Measurements from ENCODE around the gene SH2D3C. TPM values are rescaled to one million over a fixed set of nuclear protein-coding genes. Genes with fewer than 3 reads are reported as not detected.

SH2D3C gene
- total and polyA plus RNA-seq, 10 of the 15 experiments (the other 5 are each of a cell fraction or from before 2014, with no cell fraction given), result 1.2 to 23.5 (median 16.2) TPM

DNA sequence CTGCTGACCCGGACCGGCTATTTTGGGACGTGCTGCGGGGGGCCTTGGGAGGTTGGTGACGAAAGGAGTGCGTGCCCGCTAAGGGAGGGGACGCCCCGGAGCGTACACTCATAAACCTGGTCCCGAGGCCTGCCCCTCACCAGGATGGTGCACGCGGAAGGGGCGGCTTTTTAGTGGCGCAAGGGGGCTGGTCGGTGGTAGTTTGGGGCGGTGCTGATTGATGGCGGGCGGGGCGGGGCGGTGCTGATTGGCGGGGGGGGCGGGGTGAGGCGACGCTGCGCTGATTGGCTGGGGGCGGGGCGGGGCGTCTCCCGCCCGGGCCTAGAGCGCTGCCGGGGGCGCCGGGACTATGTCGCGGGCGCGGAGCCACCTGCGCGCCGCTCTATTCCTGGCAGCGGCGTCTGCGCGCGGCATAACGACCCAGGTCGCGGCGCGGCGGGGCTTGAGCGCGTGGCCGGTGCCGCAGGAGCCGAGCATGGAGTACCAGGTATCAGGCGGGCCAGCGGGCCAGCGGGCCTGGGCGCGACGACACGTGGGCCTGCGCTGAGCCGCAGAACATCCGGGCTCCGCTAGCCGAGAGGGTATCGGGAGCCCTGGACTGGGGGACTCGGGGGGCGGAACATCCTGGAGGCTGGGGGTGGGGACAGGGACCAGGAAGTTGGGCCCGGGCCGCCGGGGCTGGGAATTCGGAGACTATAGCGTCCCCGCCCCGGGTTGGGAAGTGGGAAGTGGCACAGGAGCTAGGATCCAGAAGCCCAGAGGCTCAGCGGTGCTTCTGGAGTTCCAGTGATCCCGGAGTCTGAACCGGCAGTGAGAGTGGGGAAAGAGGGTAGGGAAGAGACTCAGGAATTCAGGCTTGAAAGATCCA, 24.3 kb upstream of the SH2D3C start, which contains the start of gene FPGS:
TSS of gene FPGS (plus strand) at position 307 of the 868 bp plus-strand sequence. CDS start at position 350, 43 bp downstream.
- RAD21 ChIA-PET (ENCODE audit: unreplicated experiment), result interaction anchor here (0.6 to 1.8 kb wide), 9 partner anchors 9 to 118 kb away, joined by 3 to 10 read pairs (median 4); partner anchors contain the start of genes CDK9, ST6GALNAC4 and TOR2A
- H3K27me3 ChIP-seq (replicated peaks in 1 of 2; ENCODE audit: control insufficient read depth in 2 of 2, insufficient read depth in 2 of 2, low read length in 1 of 2), result no peaks in the 10 kb centered on the region
- intact Hi-C loops (cut with micrococcal nuclease; ENCODE audit: unreplicated experiment) (loop anchor here (5.0 kb wide), 1 partner anchor 114 kb away; the partner anchor contains the start of gene ST6GALNAC4), in situ Hi-C loops (cut with MboI) (no loop called here)
- peak within 1 kb of the TSS; percentile 100 for H3K4me2 ChIP-seq (ENCODE audit: control insufficient read depth, insufficient read depth)
- H3K79me2 ChIP-seq (ENCODE audit: control insufficient read depth, insufficient read depth, low read length), result peaks cover 20% of the 10 kb centered on the region
- SMC1A ChIA-PET (ENCODE audit: uncharacterized antibody, unreplicated experiment), result interaction anchor here (0.8 to 1.6 kb wide), 9 partner anchors 10 to 119 kb away, joined by 3 to 5 read pairs (median 3); partner anchors contain the start of gene TOR2A
- peak within 1 kb of the TSS; percentile 99 for H3K9ac ChIP-seq (ENCODE audit: control insufficient read depth, insufficient read depth, low read length)
- under 1% methylated on average over 77 of the region's 83 CpGs for WGBS (ENCODE audit: insufficient coverage, insufficient replicate concordance, low lambda C conversion rate, missing lambda C conversion rate)
- H2AFZ ChIP-seq (ENCODE audit: control insufficient read depth, low read depth, low read length), result peak within 1 kb of the TSS; percentile 93
- CTCF ChIA-PET, result interaction anchor here (0.8 to 2.4 kb wide), 5 partner anchors 10 to 119 kb away, joined by 3 to 7 read pairs (median 3); partner anchors contain the start of gene TOR2A
- POLR2A ChIA-PET, result interaction anchor here (0.6 to 2.1 kb wide), 10 partner anchors 17 to 114 kb away, joined by 3 to 12 read pairs (median 4); partner anchors contain the start of genes CDK9, SH2D3C and ST6GALNAC4
- H3K9me3 ChIP-seq (replicated peaks; ENCODE audit: control insufficient read depth, insufficient read depth, low read length), result no peaks in the 10 kb centered on the region
- BruUV-seq (replicated peaks), result no TSS peak
- peak; percentile 91 for ATAC-seq
- H4K20me1 ChIP-seq (ENCODE audit: control insufficient read depth, insufficient read depth), result no peaks in the 10 kb centered on the region
- DNase-seq (ENCODE audit: low read depth, low spot score), result peak; percentile 49
- no peaks in the 10 kb centered on the region; a peak in 2 of 4 replicates for H3K36me3 ChIP-seq (ENCODE audit: control insufficient read depth in 2 of 2, insufficient read depth in 2 of 2, low read length in 1 of 2)
- peak; percentile 78 for FAIRE-seq
- H3K27ac ChIP-seq (ENCODE audit: control insufficient read depth, insufficient read depth), result peak within 1 kb of the TSS; percentile 97
- H3K4me1 ChIP-seq (ENCODE audit: control insufficient read depth, insufficient read depth, low read length), result peaks cover 16% of the 10 kb centered on the region
- peak within 1 kb of the TSS; percentile 85 for H3K4me3 ChIP-seq
- TF ChIP-seq MYC (IDR thresholded peaks at IDR 0.05; ENCODE audit: insufficient read depth, insufficient read length, insufficient replicate concordance, low read length, severe bottlenecking), result peak; percentile 98
- TF ChIP-seq MXI1 (IDR thresholded peaks at IDR 0.05; ENCODE audit: low read depth, low read length), result peak; percentile 96
- TF ChIP-seq, protein P1, sequence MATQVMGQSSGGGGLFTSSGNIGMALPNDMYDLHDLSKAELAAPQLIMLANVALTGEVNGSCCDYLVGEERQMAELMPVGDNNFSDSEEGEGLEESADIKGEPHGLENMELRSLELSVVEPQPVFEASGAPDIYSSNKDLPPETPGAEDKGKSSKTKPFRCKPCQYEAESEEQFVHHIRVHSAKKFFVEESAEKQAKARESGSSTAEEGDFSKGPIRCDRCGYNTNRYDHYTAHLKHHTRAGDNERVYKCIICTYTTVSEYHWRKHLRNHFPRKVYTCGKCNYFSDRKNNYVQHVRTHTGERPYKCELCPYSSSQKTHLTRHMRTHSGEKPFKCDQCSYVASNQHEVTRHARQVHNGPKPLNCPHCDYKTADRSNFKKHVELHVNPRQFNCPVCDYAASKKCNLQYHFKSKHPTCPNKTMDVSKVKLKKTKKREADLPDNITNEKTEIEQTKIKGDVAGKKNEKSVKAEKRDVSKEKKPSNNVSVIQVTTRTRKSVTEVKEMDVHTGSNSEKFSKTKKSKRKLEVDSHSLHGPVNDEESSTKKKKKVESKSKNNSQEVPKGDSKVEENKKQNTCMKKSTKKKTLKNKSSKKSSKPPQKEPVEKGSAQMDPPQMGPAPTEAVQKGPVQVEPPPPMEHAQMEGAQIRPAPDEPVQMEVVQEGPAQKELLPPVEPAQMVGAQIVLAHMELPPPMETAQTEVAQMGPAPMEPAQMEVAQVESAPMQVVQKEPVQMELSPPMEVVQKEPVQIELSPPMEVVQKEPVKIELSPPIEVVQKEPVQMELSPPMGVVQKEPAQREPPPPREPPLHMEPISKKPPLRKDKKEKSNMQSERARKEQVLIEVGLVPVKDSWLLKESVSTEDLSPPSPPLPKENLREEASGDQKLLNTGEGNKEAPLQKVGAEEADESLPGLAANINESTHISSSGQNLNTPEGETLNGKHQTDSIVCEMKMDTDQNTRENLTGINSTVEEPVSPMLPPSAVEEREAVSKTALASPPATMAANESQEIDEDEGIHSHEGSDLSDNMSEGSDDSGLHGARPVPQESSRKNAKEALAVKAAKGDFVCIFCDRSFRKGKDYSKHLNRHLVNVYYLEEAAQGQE (IDR thresholded peaks at IDR 0.05; ENCODE audit: low read depth, low read length), result no peak
- no peak for TF ChIP-seq CHD1 (IDR thresholded peaks at IDR 0.05; ENCODE audit: low read depth, low read length)
- no peak for TF ChIP-seq IRF4 (IDR thresholded peaks at IDR 0.05; ENCODE audit: low read depth, low read length)
- TF ChIP-seq, protein P2, sequence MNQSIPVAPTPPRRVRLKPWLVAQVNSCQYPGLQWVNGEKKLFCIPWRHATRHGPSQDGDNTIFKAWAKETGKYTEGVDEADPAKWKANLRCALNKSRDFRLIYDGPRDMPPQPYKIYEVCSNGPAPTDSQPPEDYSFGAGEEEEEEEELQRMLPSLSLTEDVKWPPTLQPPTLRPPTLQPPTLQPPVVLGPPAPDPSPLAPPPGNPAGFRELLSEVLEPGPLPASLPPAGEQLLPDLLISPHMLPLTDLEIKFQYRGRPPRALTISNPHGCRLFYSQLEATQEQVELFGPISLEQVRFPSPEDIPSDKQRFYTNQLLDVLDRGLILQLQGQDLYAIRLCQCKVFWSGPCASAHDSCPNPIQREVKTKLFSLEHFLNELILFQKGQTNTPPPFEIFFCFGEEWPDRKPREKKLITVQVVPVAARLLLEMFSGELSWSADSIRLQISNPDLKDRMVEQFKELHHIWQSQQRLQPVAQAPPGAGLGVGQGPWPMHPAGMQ (IDR thresholded peaks at IDR 0.05; ENCODE audit: borderline replicate concordance), result no peak
- no peak for TF ChIP-seq HDAC2 (IDR thresholded peaks at IDR 0.05)
- TF ChIP-seq SMC3 (IDR thresholded peaks at IDR 0.05; ENCODE audit: borderline replicate concordance, low read length), result no peak
- peak in 1 of 2 experiments; percentile 26; a peak in 1 of 3 replicates for TF ChIP-seq EGR1 (IDR thresholded peaks at IDR 0.05; ENCODE audit: borderline replicate concordance in 1 of 2, low read depth in 2 of 2, low read length in 2 of 2)
- TF ChIP-seq RBBP5 (conservative IDR thresholded peaks at IDR 0.05), result no peak
- TF ChIP-seq SREBF2 (IDR thresholded peaks at IDR 0.05; ENCODE audit: low read length), result no peak
- TF ChIP-seq, protein P3, sequence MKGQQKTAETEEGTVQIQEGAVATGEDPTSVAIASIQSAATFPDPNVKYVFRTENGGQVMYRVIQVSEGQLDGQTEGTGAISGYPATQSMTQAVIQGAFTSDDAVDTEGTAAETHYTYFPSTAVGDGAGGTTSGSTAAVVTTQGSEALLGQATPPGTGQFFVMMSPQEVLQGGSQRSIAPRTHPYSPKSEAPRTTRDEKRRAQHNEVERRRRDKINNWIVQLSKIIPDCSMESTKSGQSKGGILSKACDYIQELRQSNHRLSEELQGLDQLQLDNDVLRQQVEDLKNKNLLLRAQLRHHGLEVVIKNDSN (IDR thresholded peaks at IDR 0.05; ENCODE audit: borderline replicate concordance, extremely low read length, insufficient read depth, low read depth, low read length), result peak; percentile 68
- no peak for TF ChIP-seq CEBPB (IDR thresholded peaks at IDR 0.05; ENCODE audit: borderline replicate concordance in 1 of 2, low read depth in 2 of 2, low read length in 2 of 2)
- TF ChIP-seq EP300 (IDR thresholded peaks at IDR 0.05; ENCODE audit: borderline replicate concordance in 1 of 2, control insufficient read depth in 1 of 2, low read depth in 2 of 2, low read length in 2 of 2), result no peak

All from GM12878 (cell line).